IMR-90 (cell line): ENCODE data around the gene MDM1.

ENCODE experiments used
- CEBPB ChIP-seq: IDR thresholded peaks from 2 replicates; pipeline ENCODE4 v1.6.1; 2012; ENCODE audit warnings: low read depth, low read length, improper control_type of control experiment
- CTCF ChIP-seq: conservative IDR thresholded peaks from 2 replicates; pipeline ENCODE4 v1.5.1; 2012; ENCODE audit warnings: mild to moderate bottlenecking, low read depth, low read length, improper control_type of control experiment
- FOS ChIP-seq: fragments of 150-350 bp; IDR thresholded peaks from 2 replicates; pipeline ENCODE4 v1.6.1; 2016; ENCODE audit warnings: low read depth, low read length
- MAZ ChIP-seq: IDR thresholded peaks from 2 replicates; pipeline ENCODE4 v1.6.1; 2012; ENCODE audit warnings: low read depth, mild to moderate bottlenecking, low read length, improper control_type of control experiment, moderate library complexity, borderline replicate concordance
- MXI1 ChIP-seq: IDR thresholded peaks from 2 replicates; pipeline ENCODE4 v1.6.1; 2012; ENCODE audit warnings: low read depth, mild to moderate bottlenecking, low read length, moderate library complexity, borderline replicate concordance
- POLR2A ChIP-seq: IDR thresholded peaks from 2 replicates; pipeline ENCODE4 v1.6.1; 2012; ENCODE audit warnings: mild to moderate bottlenecking, low read depth, low read length
- RAD21 ChIP-seq: IDR thresholded peaks from 2 replicates; pipeline ENCODE4 v1.6.1; 2012; ENCODE audit warnings: low read length, improper control_type of control experiment

- TF ChIP-seq RAD21 = no peak
- no peak for TF ChIP-seq CTCF
- no peak for TF ChIP-seq POLR2A
- no peak for TF ChIP-seq MAZ
- TF ChIP-seq CEBPB = no peak
- TF ChIP-seq MXI1 = no peak
- TF ChIP-seq FOS = no peak
Measured at GRCh38 chr12:68306564-68306963, 25.6 kb downstream of the MDM1 start.
